GM19397 (cell line): ENCODE data around the gene RRP1B.
A peak's percentile ranks its signal among the peaks of the same experiment; 100 is the strongest.

ENCODE experiments used
- ATAC-seq: cut with Tn5 transposase; IDR thresholded peaks from one replicate; pipeline ENCODE4 v1.9.1; 2021; ENCODE audit warnings: mild to moderate bottlenecking, moderate library complexity; ENCODE audit not compliant: unreplicated experiment

RRP1B gene

DNA sequence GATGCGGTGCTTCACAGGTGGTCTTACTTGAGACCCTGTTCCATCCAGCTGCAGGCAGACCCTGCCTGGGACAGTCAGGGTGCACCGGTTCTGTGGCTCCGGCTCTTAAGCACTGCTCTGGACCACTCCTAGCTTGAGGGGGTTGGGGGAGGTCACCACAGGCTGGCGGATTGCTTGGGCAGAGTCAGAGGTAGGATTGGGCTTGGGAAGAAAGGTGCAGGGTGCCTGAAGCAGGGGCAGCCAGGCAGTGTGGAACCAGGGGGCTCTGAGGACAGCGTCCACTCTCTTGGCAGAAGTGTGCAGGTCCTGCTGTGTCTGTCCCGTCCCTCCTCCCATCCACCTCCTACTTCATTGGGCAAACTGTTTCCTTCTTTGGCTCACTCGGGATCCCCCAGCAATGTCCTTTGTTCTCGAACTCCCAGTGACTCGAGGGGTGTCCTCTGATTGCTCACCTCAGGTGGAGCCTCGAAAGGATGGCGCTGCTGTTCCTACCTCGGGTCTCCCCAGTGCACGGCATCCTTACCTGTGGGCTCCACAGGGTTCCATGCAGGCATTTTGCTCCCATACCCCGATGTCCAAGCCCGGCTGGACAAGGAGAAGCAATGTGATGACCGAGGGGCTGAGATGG, 61.3 kb downstream of the RRP1B start:
- ATAC-seq, result no peak

DNA sequence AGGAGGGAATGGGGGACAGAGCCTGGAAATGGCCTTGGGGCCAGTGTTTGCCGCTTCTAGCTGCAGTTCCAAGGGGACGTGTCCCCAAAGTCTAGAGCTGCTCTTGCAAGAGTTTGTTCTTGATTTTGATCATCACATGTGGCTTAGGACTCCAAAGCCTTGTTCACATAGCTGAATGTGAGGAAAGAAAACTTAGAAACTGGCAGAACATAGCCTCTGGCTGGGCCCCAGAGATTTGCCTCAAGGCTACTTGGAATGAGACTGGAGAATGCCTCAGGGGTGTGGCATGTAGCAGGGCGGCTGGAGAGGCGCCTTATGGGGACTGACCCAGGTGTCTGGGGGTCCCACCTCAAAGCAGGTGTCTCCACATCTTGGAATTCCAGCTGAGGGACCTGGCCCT, 61.8 kb downstream of the RRP1B start:
- no peak for ATAC-seq

DNA sequence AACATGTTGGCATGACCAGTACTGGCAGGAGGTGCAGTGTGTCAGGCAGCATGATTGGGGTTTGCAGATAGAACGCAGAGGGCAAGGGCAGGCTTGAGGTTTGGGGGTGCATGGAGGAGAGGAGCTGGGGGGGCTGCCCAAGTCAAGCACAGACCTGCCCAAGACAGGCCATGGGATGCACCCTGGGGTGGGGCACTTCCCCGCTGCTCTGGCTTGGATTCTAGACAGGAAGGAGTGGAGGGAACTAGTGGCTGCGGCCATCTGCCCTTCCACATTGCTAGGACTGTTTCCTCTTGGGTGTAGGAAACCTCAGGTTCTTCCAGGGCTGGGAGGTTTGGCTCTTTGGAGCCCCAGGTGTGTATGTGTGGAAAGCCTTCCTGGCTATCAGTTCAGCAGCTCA, 62.6 kb downstream of the RRP1B start:
- no peak for ATAC-seq

DNA sequence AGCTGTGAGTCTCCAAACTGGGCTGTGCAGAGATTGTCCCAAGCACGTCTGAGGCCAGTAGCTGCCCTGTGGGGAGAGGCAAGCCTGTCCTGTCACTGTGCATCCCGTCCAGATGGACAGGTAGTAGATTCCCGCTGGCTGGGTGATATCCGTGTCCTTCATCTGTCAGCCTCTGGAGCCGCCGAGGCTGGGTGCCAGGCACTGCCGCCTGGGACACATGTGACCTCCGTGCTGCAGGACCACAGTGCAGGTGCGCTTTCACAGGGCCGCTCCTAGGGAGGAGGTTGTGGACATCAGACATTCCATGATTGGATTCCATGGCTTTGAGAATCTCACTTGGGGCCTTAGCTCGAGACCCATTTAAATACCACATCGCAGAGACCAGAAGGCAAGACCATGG, 64.3 kb downstream of the RRP1B start:
- no peak for ATAC-seq

DNA sequence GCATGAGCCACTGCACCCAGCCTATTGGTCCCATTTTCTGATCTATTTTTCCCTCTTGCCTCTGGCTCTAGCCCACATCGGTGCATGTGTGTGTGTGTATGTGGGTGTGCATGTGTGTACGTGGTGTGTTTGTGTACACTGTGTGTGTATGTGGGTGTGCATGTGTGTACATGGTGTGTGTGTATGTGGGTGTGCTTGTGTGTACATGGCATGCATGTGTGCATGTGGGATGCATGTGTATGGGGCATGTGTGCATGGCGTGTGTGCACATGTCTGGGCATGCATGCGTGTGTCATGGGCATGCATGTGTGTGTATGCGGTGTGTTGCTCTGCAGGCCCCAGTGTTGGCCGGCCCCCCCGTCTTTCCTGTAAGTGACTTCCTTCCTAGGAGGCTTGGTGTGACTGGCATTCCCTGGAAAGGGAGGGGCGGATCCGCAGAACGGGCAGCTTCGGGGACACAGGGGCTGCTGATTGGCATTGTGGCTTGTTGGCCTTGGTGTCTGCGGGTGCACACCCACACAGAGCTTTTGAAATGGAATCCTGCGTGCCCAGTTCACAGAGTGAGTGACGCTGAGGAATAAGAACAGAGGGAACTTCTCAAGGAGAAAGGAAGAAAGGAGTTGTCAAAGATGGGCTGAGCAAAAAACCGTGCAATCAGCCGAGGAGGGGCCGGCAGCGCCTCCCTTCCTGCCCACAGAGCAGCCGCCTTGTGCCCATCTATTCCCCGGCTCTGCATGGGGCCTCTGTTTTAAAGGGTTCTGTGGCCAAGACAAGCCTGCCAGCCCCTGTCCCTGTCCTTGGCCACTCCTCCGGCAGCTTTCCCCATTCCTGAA, 67.5 kb downstream of the RRP1B start:
- ATAC-seq, result no peak

DNA sequence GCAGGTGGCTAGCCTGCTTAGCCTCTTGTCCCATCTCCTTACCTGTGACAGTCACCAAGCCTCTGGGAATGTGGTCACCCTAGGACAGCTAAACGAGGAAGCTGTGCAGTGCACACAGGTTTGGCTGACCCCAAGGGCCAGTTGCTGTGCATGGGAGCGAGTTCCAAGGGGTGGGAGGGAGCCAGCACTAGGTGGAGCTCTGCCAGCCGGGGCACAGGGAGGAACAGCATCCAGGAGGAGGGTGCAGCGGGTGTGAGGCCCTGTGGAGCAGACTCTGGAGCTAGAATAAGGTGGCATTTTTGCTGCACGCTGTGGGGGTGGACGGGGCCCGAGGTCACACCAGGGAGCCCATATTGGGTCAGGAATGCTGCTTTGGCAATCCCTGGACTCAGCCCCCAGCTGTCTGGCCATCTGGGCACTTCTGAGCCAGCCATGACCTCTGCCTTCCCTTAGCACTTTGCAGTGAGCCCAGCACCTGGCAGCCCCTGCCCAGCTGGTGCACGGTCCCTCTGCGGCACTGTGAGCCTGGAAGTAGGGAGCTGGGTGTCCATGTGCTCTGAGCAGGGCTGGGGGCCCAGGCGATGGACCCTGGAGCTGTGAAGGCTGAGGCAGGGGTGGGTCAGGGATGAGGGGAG, 68.3 kb downstream of the RRP1B start:
- ATAC-seq, result no peak

DNA sequence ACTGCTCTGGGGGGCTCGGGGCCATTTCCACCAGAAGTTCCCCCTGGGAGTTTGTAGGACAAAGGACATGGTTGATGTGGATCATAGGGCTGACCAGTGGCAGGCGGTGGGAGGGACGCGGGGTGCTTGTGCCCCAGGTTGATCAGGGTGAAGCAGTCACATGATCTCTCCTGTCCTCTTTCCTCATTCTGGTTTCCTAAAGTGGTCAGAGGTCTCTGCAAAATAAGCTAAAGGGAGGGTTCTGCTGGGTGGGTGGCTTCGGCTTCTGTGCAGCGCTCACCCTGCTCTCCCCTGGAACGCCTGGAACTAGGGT, 68.8 kb downstream of the RRP1B start:
- peak; percentile 9 for ATAC-seq

DNA sequence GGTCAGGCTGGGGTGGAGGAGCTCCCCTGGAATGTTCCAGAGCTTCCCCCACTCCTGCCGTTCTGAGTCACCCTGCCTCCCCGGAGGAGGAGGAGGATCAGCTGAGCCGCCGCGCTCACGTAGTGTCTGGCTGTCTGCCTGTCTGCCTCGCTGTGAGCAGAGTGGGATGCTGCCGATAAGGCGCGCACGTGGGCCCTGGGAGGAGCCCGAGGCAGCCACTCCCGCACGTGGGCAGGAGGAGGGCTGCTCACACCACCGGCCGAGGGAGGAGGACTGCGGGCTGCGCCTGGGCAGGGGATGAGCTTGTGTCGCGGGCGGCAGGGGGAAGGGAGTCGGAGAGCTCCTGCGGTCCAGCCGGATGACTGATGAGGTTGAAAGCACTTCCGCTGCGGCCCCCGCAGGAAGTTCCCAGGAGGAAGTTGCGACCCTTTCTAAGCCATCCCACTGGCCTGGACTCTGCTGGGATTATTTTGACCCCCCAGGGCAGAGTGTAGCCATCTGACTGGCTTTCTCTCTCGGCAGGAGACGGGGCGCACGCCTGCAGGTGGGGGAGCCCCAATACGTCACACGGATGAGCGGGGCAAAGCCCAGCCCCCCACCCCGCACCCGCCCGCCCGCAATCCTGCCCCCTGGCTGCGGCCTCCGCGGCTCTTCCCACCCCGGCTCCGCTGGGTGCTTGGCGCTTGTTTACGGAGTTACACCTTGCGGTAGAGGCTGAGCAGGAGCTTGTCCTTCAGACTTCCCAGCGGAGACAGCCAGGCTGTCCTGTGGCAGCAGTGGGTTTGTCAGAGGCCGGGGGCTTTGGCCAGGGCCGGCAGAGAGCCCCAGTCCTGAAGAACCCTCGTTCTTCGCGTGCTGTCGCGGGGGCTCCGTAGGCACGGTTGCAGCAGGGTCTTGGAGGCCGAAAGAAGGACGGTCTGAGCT, 69.4 kb downstream of the RRP1B start:
- ATAC-seq, result peak; percentile 69

DNA sequence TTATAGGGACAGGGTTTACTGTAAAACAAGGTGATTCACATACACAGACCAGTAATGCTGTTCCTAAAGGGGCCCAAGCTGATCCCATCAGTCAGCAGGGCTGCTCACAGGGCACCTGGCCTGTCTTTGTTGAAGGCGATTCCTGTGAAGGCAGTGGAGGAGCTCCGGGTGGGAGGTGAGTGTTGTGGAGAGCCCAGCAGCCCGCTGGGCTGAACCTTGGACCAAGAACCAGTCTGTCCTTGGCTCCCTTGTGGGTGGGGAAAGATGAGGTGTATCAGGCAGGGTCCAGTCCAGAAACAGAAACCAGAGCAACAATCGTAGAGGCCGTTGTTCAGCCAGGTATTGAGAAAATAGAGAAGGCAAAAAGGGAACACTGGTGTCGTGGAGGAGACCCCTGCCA, 72.1 kb downstream of the RRP1B start:
- ATAC-seq, result no peak

DNA sequence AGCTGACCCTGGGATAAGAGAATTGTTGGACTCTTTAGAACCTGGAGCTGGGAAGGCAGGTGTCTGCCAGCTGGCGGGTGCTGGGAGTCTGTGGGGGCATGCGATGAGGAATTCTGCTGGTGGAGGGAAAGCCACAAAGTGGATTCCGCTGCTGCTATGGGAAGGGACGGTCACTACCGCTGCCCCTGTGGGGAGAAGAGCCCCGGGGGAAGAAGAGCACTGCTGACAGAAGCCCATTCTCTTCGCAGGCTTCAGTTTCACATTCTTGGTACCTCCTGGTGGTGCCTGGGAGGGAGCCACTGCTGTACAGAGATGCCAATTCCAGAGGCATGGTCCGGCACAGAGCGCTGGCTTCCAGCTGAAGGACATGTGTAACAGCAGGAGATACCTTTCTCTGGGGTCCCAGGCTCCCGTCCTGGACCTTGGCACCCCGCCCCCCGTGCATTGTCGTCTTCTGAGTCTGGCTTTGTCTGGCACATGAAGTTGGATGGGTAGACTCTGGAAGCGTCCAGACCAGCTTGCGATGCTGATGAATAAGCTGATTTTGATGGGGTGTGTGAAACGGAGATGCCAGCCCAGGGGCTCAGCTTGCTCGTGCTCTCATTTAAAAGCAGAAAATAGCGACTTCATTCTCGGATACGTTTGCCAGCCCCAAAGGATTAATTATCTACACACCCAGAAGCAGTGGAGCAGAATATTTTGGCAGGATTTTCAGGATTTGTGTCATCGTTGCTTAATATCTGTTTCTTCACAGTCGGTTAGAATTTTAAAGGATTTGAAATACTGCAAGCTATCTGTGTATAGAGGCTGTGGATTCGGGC, 72.7 kb downstream of the RRP1B start:
- no peak for ATAC-seq

DNA sequence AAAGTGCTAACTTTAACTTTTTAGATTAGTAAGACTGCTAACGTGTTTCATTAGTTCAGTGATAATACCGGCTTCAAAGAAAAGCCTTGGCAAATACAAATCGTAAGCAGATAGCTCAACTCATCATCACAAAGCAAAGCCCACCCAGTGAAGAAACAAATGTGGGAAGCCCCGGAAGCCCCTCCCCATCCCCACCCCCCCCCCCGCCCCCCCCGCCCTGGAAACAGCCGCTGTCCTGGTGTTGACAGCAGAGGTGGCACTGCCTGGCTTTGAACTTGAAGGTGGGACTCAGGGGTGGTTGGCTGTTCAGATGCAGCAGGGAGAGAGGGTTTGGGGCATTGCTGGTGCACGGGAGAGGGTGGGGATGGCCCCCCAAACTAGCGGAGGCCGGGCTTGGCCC, 73.7 kb downstream of the RRP1B start:
- ATAC-seq, result no peak

DNA sequence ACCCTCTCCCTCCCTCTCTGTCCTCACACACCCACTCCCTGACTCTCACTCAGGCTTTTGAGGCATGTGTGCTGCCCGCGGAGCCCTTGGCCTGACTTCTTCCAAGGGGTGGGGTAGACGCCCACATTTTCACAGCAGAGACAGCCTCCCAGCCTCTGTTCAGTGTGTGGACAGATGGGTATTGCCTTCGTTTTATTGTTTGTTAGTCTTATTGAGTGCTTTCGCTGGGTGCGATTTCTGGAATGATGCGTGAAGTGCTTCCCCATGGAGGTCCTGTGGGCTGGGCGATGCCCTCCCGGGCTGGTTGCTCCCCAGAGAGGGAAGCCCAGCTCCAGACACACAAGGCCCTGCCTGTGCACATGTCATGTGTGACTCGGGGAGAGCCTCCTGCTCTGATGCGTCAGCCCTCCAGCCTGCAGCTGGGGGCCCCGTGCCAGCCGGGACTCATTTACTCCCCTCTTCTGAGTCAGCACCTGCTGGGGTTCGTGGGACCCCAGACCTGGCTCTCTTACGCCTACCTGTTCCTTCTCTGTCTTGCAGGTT, 74.2 kb downstream of the RRP1B start:
- no peak for ATAC-seq

DNA sequence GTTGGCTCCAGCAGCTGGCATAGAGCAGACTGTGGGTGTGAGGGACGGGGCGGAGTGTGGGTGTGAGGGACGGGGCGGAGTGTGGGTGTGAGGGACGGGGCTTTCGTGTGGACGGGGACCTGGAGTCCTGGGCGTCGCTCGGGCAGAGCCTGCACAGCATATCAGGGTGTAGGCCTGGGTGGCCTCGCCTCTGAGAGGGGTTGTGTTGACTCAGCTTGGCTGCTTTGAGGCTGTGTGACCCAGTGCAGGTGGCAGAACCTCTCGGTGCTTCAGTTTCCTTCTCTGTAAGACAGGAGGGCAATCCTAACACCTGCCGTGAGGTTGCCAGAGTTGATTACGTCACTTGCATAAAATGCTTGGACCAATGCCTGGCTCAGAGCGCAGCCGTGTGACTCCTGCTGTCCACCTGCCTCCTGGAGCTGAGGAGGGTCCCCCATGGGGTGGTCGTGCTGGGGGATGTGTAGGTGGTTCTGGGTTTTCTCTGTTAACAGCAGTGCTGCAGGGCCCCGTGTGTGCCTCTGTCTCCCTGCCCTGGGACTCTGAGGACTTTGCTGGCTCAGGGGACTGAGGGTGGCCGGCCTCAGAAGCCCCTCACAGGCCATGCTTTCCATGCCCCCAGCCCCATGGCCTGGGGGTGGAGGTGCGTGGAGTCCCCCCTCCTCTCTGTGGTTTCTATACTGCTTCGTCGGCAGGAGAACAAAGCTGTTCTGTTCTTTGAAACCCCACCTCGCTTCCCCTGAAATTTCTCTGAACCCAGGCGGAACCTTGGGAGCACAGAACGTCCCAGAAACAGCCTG, 75.0 kb downstream of the RRP1B start:
- no peak for ATAC-seq

DNA sequence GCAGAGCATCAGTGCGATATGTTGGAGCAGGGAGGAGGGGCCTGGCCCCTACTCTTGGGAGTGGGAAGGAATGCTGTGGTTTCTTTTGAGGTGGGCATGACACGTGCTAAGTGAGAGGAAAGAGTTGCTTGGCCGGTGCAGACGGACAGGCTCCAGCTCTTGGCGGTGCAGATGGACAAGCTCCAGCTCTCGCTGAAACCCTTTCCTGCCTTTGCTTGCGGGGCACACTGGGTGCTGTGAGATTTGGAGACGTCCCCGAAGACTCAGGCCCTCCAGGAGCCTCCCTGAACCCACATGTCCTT, 75.5 kb downstream of the RRP1B start:
- no peak for ATAC-seq

DNA sequence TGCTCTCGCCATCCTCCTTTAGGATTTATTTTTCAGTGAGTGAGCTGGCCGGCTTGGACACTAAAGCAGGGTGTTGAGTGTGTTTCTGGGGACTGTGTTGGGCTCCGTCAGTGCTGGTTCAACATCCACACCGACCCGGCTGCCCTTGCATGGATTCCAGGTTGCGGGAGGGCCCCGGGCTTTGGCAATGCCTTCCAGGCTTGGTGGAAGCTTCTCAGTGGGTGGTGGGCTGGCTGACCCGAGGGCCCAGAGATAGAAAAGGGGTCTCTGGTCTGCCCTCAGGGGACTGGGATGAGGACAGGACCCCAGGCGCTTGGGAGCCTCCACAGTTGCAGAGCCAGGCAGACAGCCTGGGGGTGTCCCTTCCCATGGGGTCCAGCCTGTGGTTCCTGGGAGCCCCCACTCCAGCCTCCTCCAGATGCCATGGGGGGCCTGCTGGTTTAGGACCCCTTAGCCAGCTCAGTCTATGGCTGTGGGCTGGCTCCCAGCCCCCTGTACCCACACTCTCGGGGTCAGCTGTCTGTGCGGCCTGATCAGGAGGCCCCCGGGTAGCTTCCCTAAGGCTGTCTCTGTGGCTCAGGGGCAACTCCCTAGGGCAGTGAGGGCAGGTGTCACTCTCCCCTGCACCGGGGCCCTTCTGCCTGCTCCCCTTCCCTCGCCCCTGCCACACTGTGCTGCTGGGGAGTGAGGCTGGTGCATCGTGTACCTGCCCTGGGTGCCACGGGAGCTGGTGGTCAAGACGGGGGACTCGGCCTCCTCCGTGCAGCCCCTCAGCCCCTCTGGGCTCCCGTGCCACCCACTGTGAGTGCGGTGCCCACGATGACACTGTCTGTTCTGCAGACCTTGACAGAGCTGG, 76.1 kb downstream of the RRP1B start:
- no peak for ATAC-seq

DNA sequence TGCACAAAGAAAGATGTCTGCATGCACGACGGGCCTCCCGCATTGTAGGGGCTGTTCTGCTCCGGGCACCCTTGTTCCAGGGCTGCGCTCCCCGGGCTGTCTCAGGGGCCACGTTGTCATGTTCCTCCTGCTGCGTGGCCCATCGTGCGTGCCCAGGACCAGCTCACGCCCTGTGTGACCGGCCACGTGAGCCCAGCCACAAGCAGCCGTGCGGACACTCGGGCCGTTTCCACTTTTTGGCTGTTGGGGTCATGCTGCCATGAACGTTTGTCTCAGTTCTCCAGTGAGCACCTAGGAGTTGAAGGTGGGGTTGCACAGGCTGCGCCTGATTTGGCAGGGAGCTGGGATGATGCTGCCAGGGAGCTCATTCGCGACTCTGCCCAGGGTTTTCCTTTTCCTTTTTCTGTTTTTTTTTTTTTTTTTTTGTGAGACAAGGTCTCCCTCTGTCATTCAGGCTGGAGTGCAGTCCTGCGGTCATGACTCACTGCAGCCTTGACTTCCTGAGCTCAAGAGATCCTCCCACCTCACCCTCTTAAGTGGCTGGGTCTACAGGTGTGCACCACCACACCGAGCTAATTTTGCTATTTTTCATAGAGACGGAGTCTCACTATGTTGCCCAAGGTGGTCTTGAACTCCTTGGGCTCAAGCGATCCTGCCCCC, 77.0 kb downstream of the RRP1B start:
- ATAC-seq, result no peak

DNA sequence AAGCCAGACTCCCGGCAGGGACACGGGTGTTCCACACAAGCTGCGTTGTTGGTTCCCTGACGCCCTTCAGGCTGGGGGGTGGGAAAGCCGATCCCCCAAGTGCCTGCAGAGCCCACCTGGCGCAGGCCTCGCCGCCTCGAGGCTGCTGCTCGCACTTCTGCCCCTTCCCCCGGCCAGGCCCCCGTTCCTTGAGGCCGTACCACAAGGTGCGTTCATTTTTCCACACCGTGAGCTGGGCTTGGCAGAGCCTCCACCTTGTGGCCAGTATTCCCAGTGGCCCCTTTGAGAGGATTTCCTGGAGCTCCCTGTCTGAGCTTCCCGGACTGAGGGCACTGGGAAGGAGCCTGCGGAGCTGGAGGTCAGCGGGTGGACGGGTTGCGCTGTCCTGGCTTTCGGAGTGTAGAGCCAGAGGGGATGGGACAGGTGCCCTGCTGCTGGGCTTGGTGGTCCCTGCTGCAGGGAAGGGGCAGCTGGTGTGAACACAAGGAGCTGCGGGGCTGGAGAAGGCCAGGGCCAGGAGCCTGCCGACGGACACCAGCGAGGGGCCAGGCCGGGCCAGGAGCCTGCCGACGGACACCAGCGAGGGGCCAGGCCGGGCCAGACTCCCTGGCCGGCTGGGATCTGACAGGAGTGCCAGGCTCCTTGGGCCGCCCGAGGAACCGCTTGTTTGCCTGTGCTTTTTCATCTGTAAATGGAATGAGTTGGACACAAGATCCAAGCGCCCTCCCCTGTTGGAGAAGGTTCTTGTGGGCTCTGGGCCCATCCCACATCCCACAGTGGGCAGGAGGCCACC, 78.0 kb downstream of the RRP1B start:
- ATAC-seq, result no peak
